H1 (cell line): ENCODE measurements around the gene KRTAP2-4. TPM values are rescaled to one million over a fixed set of nuclear protein-coding genes. Genes with fewer than 3 reads are reported as not detected.

Experiments
- CTCF ChIA-PET: fragments of 300-600 bp; sonication (Branson Sonifier 250); formaldehyde crosslinking; loops from one replicate; lab custom pipeline; 2021; ENCODE audit not compliant: partially characterized antibody; lab: Charles Lee
- POLR2A ChIA-PET: fragments of 300-600 bp; sonication (Branson Sonifier 250); formaldehyde crosslinking; loops from one replicate; lab custom pipeline; 2021; ENCODE audit warnings: inconsistent platforms; ENCODE audit not compliant: partially characterized antibody; lab: Charles Lee
- DNase-seq, 2 experiments: peaks; one replicate each; pipeline versions ENCODE4 v3.0.0 to v3.0.0-alpha.2; 2010 to 2022; ENCODE audit warnings: low spot score in 2 of 2, low read depth in 1 of 2, mixed read lengths in 1 of 2
- FAIRE-seq: peaks from 2 replicates; lab custom pipeline; 2011; peaks lifted over from hg19 to GRCh38; lab: Jason Lieb, UNC
- H2AFZ ChIP-seq: 2 replicates; pipeline ENCODE4 v1.8.1; 2012; ENCODE audit warnings: low read length, inconsistent platforms
- H2AK5ac ChIP-seq: 2 replicates; pipeline ENCODE4 v1.6.1; 2013; ENCODE audit warnings: low read depth, low read length
- H2BK120ac ChIP-seq: replicated peaks from 2 replicates; pipeline ENCODE3; 2013; ENCODE audit warnings: low read depth, low read length, inconsistent platforms
- H2BK12ac ChIP-seq: 2 replicates; pipeline ENCODE4 v1.6.1; 2013; ENCODE audit warnings: low read depth, low read length
- H2BK15ac ChIP-seq: 2 replicates; pipeline ENCODE4 v1.6.1; 2013; ENCODE audit warnings: low read length
- H2BK20ac ChIP-seq: 2 replicates; pipeline ENCODE4 v1.6.1; 2013; ENCODE audit warnings: low read length
- H2BK5ac ChIP-seq: 2 replicates; pipeline ENCODE4 v1.6.1; 2013; ENCODE audit warnings: low read depth, low read length
- H3K14ac ChIP-seq: 2 replicates; pipeline ENCODE4 v1.6.1; 2013; ENCODE audit warnings: inconsistent platforms; ENCODE audit not compliant: insufficient read length
- H3K18ac ChIP-seq: 2 replicates; pipeline ENCODE4 v1.6.1; 2013; ENCODE audit warnings: low read length; ENCODE audit errors: extremely low read depth
- H3K23ac ChIP-seq: 2 replicates; pipeline ENCODE4 v1.6.1; 2013; ENCODE audit warnings: inconsistent platforms; ENCODE audit not compliant: insufficient read length
- H3K23me2 ChIP-seq: 2 replicates; pipeline ENCODE4 v1.6.1; 2013; ENCODE audit warnings: low read depth, low read length
- H3K27ac ChIP-seq: 2 replicates; pipeline ENCODE4 v1.6.1; 2011; ENCODE audit warnings: low read depth, low read length, inconsistent platforms
- H3K27me3 ChIP-seq, 4 experiments: replicated peaks in 1 of 4; 1 replicate in 1 of 4; 2 replicates in 3 of 4; pipeline versions ENCODE4 v1.6.1 to v1.8.1; 2011 to 2013; ENCODE audit warnings: low read length in 3 of 4, mild to moderate bottlenecking in 3 of 4, inconsistent platforms in 2 of 4, mixed read lengths in 2 of 4, moderate library complexity in 1 of 4; ENCODE audit not compliant: control insufficient read depth in 3 of 4, insufficient read depth in 3 of 4; ENCODE audit errors: extremely low read depth in 1 of 4
- H3K36me3 ChIP-seq, 4 experiments: 2 replicates each; pipeline versions ENCODE4 v1.6.1 to v1.8.1; 2011 to 2013; ENCODE audit warnings: mild to moderate bottlenecking in 4 of 4, low read length in 3 of 4, moderate library complexity in 2 of 4, control low read depth in 1 of 4, inconsistent platforms in 1 of 4; ENCODE audit not compliant: insufficient read depth in 4 of 4, control insufficient read depth in 2 of 4
- H3K4ac ChIP-seq: replicated peaks from 2 replicates; pipeline ENCODE3; 2013; ENCODE audit warnings: low read length, low read depth, mixed read lengths, inconsistent platforms; ENCODE audit not compliant: insufficient read length
- H3K4me1 ChIP-seq, 4 experiments: replicated peaks in 1 of 4; 1 replicate in 1 of 4; 2 replicates in 3 of 4; pipeline versions ENCODE4 v1.6.1 to v1.8.1; 2011 to 2013; ENCODE audit warnings: low read length in 3 of 4, inconsistent platforms in 2 of 4, mixed read lengths in 1 of 4; ENCODE audit not compliant: insufficient read depth in 4 of 4, control insufficient read depth in 3 of 4
- H3K4me2 ChIP-seq, 2 experiments: 2 replicates each; pipeline versions ENCODE4 v1.6.1 to v1.8.1; 2011 to 2013; ENCODE audit warnings: low read depth in 2 of 2, low read length in 2 of 2, control low read depth in 1 of 2, inconsistent platforms in 1 of 2, mild to moderate bottlenecking in 1 of 2; ENCODE audit not compliant: insufficient read depth in 1 of 2
- H3K4me3 ChIP-seq, 4 experiments: fragments of 200-600, 300-600 bp in 1 of 4; sonication (generic), shearing (Covaris generic), sonication (Bioruptor Twin) in 1 of 4; 2 replicates each; pipeline versions ENCODE4 v1.5.1 to v1.8.1; 2011 to 2016; ENCODE audit warnings: low read length in 4 of 4, low read depth in 3 of 4, control low read depth in 2 of 4, inconsistent platforms in 2 of 4, mild to moderate bottlenecking in 2 of 4, mixed read lengths in 1 of 4, moderate library complexity in 1 of 4; ENCODE audit not compliant: insufficient read depth in 2 of 4; ENCODE audit errors: extremely low read depth in 1 of 4
- H3K56ac ChIP-seq: replicated peaks from 2 replicates; pipeline ENCODE3; 2013; ENCODE audit warnings: low read depth, mild to moderate bottlenecking, mixed read lengths, low read length, inconsistent platforms; ENCODE audit not compliant: insufficient read length
- H3K79me1 ChIP-seq: 2 replicates; pipeline ENCODE4 v1.6.1; 2013; ENCODE audit warnings: low read depth, low read length, control low read depth
- H3K79me2 ChIP-seq, 2 experiments: 2 replicates each; pipeline versions ENCODE4 v1.6.1 to v1.8.1; 2012 to 2013; ENCODE audit warnings: low read length in 2 of 2, mild to moderate bottlenecking in 2 of 2, inconsistent platforms in 1 of 2; ENCODE audit not compliant: insufficient read depth in 2 of 2, control insufficient read depth in 1 of 2
- H3K9ac ChIP-seq, 4 experiments: replicated peaks in 1 of 4; 1 replicate in 1 of 4; 2 replicates in 3 of 4; pipeline versions ENCODE4 v1.6.1 to v1.8.1; 2011 to 2013; ENCODE audit warnings: low read depth in 3 of 4, low read length in 3 of 4, control low read depth in 2 of 4, mild to moderate bottlenecking in 2 of 4, moderate library complexity in 2 of 4, inconsistent platforms in 1 of 4; ENCODE audit errors: extremely low read depth in 1 of 4
- H3K9me3 ChIP-seq, 2 experiments: 2 replicates each; pipeline versions ENCODE4 v1.6.1 to v1.8.1; 2012 to 2013; ENCODE audit warnings: mild to moderate bottlenecking in 2 of 2, moderate library complexity in 2 of 2, control low read depth in 1 of 2, inconsistent platforms in 1 of 2, low read depth in 1 of 2, low read length in 1 of 2, mixed read lengths in 1 of 2; ENCODE audit not compliant: insufficient read depth in 2 of 2
- H4K20me1 ChIP-seq, 2 experiments: replicated peaks in 1 of 2; 2 replicates each; pipeline versions ENCODE3 to v1.8.1; 2011 to 2013; ENCODE audit warnings: inconsistent platforms in 2 of 2, low read length in 2 of 2, mild to moderate bottlenecking in 1 of 2; ENCODE audit not compliant: insufficient read depth in 2 of 2, control insufficient read depth in 1 of 2
- H4K5ac ChIP-seq: 2 replicates; pipeline ENCODE4 v1.6.1; 2013; ENCODE audit warnings: low read length, low read depth, mixed read lengths, inconsistent platforms; ENCODE audit not compliant: insufficient read length
- H4K8ac ChIP-seq: 2 replicates; pipeline ENCODE4 v1.8.0; 2013; ENCODE audit warnings: mild to moderate bottlenecking, moderate library complexity, low read length, inconsistent platforms; ENCODE audit not compliant: insufficient read depth; ENCODE audit errors: extremely low read depth
- H4K91ac ChIP-seq: replicated peaks from 2 replicates; pipeline ENCODE3; 2013; ENCODE audit warnings: low read length, mixed read lengths, inconsistent platforms; ENCODE audit not compliant: insufficient read length
- ASH2L ChIP-seq: fragments of 200-600, 300-600 bp; sonication (generic); IDR thresholded peaks from one replicate; pipeline ENCODE4 v1.7.1; 2017; ENCODE audit warnings: low read length
- CEBPB ChIP-seq: IDR thresholded peaks from 2 replicates; pipeline ENCODE4 v1.6.1; 2012; ENCODE audit warnings: low read depth, low read length
- CHD1 ChIP-seq: IDR thresholded peaks from 2 replicates; pipeline ENCODE4 v1.6.1; 2012; ENCODE audit warnings: low read depth, low read length, improper control_type of control experiment
- EZH2 ChIP-seq: fragments of 200-600 bp; sonication (generic); IDR thresholded peaks from 2 replicates; pipeline ENCODE4 v1.7.1; 2012; ENCODE audit warnings: low read depth, mild to moderate bottlenecking, moderate library complexity, low read length, inconsistent platforms; ENCODE audit not compliant: severe bottlenecking
- RFX5 ChIP-seq: IDR thresholded peaks from 2 replicates; pipeline ENCODE4 v1.6.1; 2011; ENCODE audit warnings: low read depth, low read length, improper control_type of control experiment, borderline replicate concordance
- SRF ChIP-seq: IDR thresholded peaks from 2 replicates; pipeline ENCODE4 v1.6.1; 2011; ENCODE audit warnings: mild to moderate bottlenecking, low read depth, low read length, moderate library complexity
- ZNF274 ChIP-seq: IDR thresholded peaks from 2 replicates; pipeline ENCODE4 v1.7.0; 2012; ENCODE audit warnings: low read length, borderline replicate concordance; ENCODE audit errors: extremely low read depth
- WGBS, 2 experiments: shearing (Covaris generic) in 1 of 2; methylation state at CpG; one replicate each; pipeline versions ENCODE4 v1.1.6 to v1.1.7; 2013 to 2015; ENCODE audit warnings: low lambda C conversion rate in 2 of 2, mixed read lengths in 2 of 2, inconsistent platforms in 1 of 2, low coverage in 1 of 2, missing lambda C conversion rate in 1 of 2; ENCODE audit not compliant: insufficient replicate concordance in 2 of 2, insufficient coverage in 1 of 2, insufficient read length in 1 of 2; ENCODE audit errors: extremely low coverage in 1 of 2, missing lambda C conversion rate in 1 of 2; 5-methylcytosine and 5-hydroxymethylcytosine counted together
- polyA plus RNA-seq, 7 experiments: library from polyadenylated mRNA; depleted of rRNA in 3 of 7; stranded (reverse) in 5 of 7; unstranded in 2 of 7; fragments of >200 nt in 5 of 7; fragments of 200-250 nt in 2 of 7; gene quantifications; 1 replicate in 5 of 7; 2 replicates in 1 of 7; 4 replicates in 1 of 7; pipeline versions ENCODE4 v1.2.1 to v1.2.3, GENCODE V29; 2011 to 2013; ENCODE audit warnings: missing spikeins in 2 of 7, mixed read lengths in 2 of 7
- total RNA-seq: library from RNA; stranded (reverse); fragmentation: NEBNext Ultra II Directional; extraction: Animal tissue kit (Norgen Biotek cat#: 25700); gene quantifications from 2 replicates; pipeline ENCODE4 v1.2.1, GENCODE V29; 2021
- TF ChIP-seq, protein P1 (sequence below): IDR thresholded peaks from 2 replicates; pipeline ENCODE4 v1.6.1; 2011; ENCODE audit warnings: low read depth, mild to moderate bottlenecking, low read length; ENCODE audit not compliant: insufficient read depth

KRTAP2-4 gene
- total and polyA plus RNA-seq, 2 of the 8 experiments (the other 6 are each of a cell fraction or from before 2014, with no cell fraction given) = not detected

DNA sequence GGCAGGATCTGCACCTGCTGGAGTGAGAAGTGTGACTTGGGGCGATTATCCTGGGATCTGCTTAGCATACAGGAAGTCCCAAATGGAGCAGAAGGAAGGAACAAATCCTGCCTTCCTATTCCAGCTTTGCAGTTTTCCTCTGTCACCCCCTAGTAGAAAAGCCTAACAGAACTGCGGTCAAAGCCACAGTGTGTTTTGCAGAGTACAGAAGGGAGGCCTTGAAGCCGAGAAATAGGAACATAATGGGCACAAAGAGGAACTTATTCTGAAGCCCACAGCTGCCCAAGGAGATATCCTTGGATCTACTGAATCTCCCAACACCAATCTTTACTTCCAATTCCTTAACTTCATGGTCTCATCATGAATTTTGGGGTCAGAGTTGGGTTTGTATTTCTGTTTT is 47.1 kb downstream of the KRTAP2-4 start:
- Histone ChIP-seq H3K79me1 (no peaks in the 10 kb centered on the region), H2BK12ac (no peak overlapping the region), H3K14ac (no peak overlapping the region), H3K9ac (no peak overlapping the region), H4K5ac (no peak overlapping the region), H3K23me2 (no peaks in the 10 kb centered on the region), H2BK15ac (no peak overlapping the region), H4K20me1 (no peaks in the 10 kb centered on the region), H3K27ac (no peak overlapping the region), H3K4ac (no peak overlapping the region), H3K36me3 (no peaks in the 10 kb centered on the region), H3K4me1 (no peaks in the 10 kb centered on the region), H3K4me3 (no peak overlapping the region), H2BK120ac (no peak overlapping the region), H3K27me3 (no peaks in the 10 kb centered on the region; a peak in 1 of 7 replicates), H2BK5ac (no peak overlapping the region), H3K23ac (no peak overlapping the region), H3K56ac (no peak overlapping the region), H2AK5ac (no peak overlapping the region), H2AFZ (peak overlapping the region; percentile 46; the same call in 1 of the 2 replicates), H3K79me2 (no peaks in the 10 kb centered on the region), H2BK20ac (no peak overlapping the region), H3K18ac (no peak overlapping the region), H4K8ac (no peak overlapping the region), H4K91ac (no peak overlapping the region), H3K9me3 (no peaks in the 10 kb centered on the region), H3K4me2 (no peak overlapping the region)
- DNase-seq (no peak), FAIRE-seq (no peak)
- POLR2A ChIA-PET = no interaction called here
- CTCF ChIA-PET = interaction anchor here (0.9 to 1.1 kb wide), 2 partner anchors 10 to 37 kb away, joined by 3 to 4 read pairs; partner anchors contain the start of gene KRTAP3-1
- TF ChIP-seq, protein P1, sequence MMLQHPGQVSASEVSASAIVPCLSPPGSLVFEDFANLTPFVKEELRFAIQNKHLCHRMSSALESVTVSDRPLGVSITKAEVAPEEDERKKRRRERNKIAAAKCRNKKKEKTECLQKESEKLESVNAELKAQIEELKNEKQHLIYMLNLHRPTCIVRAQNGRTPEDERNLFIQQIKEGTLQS = no peak
- TF ChIP-seq CEBPB (no peak), ASH2L (no peak), ZNF274 (no peak), RFX5 (no peak), SRF (no peak), EZH2 (no peak), CHD1 (no peak)
- WGBS, 2 experiments = 83% methylated on average over 3 of the region's 3 CpGs; no CpG with 5 or more reads in 1 of the 2 experiments
